Measurements from ENCODE around the gene IBSP.

DNA sequence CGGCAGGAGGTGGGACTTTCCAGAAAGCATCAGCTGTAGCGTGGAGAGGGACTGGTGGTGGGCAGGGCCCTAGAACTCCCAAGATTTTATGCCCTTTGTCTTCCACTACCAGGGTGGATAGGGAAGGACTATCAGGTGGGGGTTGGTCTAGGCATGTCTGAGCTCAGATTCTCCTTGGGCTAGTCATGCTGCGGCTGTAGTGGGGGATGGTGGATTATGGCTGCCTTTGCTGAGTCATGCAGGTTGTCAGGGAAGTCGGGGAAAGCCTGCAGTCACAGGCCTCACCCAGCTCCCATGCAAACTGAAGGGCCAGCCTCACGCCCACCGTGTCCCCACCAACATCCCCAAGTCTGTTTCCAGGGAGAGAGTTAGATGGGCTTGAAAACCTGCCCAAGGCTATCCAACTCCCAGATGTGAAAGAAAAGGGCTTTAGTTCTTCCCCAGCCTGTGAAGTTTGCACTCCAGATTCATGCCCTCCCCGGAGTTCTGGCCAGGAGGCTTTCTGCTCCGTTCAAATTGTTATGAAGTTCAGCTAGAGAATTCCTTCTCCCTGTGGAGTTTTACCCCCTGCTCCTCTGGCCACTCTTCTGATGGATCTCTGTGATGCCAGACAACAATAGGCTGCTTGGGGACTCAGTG, 20.0 kb downstream of the IBSP start:
- TF ChIP-seq, protein P1, sequence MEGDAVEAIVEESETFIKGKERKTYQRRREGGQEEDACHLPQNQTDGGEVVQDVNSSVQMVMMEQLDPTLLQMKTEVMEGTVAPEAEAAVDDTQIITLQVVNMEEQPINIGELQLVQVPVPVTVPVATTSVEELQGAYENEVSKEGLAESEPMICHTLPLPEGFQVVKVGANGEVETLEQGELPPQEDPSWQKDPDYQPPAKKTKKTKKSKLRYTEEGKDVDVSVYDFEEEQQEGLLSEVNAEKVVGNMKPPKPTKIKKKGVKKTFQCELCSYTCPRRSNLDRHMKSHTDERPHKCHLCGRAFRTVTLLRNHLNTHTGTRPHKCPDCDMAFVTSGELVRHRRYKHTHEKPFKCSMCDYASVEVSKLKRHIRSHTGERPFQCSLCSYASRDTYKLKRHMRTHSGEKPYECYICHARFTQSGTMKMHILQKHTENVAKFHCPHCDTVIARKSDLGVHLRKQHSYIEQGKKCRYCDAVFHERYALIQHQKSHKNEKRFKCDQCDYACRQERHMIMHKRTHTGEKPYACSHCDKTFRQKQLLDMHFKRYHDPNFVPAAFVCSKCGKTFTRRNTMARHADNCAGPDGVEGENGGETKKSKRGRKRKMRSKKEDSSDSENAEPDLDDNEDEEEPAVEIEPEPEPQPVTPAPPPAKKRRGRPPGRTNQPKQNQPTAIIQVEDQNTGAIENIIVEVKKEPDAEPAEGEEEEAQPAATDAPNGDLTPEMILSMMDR (IDR thresholded peaks at IDR 0.05): no peak
- TF ChIP-seq POLR2A (IDR thresholded peaks at IDR 0.05): no peak
- TF ChIP-seq POLR2AphosphoS5 (IDR thresholded peaks at IDR 0.05): no peak
- no peak for TF ChIP-seq EP300 (IDR thresholded peaks at IDR 0.05)

All from suprapubic skin (tissue), 4 donors.